AG04449 (cell line): ENCODE measurements around the gene SPON2.

ENCODE experiments used
- CTCF ChIA-PET: fragments of 350-600 bp; formaldehyde crosslinking; extraction: SDS; loops from one replicate; lab custom pipeline; 2021; ENCODE audit warnings: antibody characterized with exemption; lab: Yijun Ruan, JAX
- POLR2A ChIA-PET: fragments of 400-600, 350-600 bp; formaldehyde crosslinking; extraction: SDS; loops from one replicate; lab custom pipeline; 2020; ENCODE audit warnings: antibody characterized with exemption, inconsistent platforms; lab: Yijun Ruan, JAX
- DNase-seq: peaks from one replicate; pipeline ENCODE4 v3.0.0-alpha.2; 2010; ENCODE audit warnings: low read depth, low spot score
- H3K4me3 ChIP-seq: 2 replicates; pipeline ENCODE4 v1.5.1; 2011; ENCODE audit warnings: low read depth, mild to moderate bottlenecking, control low read depth, low read length
- CTCF ChIP-seq: IDR thresholded peaks from one replicate; pipeline ENCODE4 v1.5.1; 2011; ENCODE audit warnings: mild to moderate bottlenecking, moderate library complexity, low read length, control low read depth, inconsistent platforms; ENCODE audit not compliant: insufficient read depth; ENCODE audit errors: missing control alignments

The SPON2 gene

GRCh38 chr4:1213336-1213995 lies 41.1 kb upstream of the SPON2 start:
- TF ChIP-seq CTCF, result no peak
- no peak overlapping the region for H3K4me3 ChIP-seq
- ChIA-PET POLR2A (no interaction called here), CTCF (interaction anchor here (1.1 kb wide), 1 partner anchor 61 kb away, joined by 3 read pairs; no protein-coding TSS in a partner anchor)
- no peak for DNase-seq

DNA sequence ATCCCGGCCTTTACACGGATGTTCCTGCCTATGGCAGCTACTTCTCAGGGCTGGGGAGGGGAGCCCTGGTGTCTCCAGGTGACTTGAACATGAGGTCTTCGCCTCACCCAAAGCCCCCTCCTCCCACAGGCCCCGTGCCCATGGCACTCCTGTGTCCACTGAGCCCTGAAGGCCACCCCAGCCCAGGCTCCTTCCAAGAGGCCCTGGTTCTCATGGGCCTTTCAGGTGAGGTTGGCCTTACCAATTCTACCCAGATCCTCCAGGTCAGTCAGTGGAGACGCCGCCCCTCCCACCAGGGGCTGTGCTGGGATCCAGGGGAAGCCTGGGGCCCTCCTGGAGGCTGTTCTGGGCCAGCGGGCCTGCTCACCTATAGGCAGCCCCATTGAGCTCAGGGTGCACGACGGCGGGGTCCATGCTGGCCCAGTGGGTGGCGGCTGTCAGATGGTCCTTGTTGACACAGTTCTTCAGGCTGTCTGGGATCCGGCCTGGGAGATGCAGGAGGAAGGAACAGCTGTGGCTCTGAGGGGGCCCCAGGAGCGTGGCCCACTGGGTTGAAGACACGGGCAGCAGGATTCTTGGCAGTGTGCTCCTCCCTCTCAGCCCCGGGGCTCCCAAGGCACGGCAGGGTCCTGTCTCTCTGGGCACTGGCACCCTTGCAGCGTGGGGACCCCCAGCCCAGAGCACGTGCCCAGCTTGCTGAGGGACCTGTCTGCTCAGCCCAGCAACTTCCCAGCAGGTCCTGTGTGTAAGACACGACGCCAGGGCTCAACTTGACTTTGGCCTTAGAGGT lies 40.4 kb upstream of the SPON2 start:
- CTCF ChIA-PET, result interaction anchor here (1.1 to 1.2 kb wide), 2 partner anchors 11 to 61 kb away, joined by 3 read pairs; no protein-coding TSS in a partner anchor

DNA sequence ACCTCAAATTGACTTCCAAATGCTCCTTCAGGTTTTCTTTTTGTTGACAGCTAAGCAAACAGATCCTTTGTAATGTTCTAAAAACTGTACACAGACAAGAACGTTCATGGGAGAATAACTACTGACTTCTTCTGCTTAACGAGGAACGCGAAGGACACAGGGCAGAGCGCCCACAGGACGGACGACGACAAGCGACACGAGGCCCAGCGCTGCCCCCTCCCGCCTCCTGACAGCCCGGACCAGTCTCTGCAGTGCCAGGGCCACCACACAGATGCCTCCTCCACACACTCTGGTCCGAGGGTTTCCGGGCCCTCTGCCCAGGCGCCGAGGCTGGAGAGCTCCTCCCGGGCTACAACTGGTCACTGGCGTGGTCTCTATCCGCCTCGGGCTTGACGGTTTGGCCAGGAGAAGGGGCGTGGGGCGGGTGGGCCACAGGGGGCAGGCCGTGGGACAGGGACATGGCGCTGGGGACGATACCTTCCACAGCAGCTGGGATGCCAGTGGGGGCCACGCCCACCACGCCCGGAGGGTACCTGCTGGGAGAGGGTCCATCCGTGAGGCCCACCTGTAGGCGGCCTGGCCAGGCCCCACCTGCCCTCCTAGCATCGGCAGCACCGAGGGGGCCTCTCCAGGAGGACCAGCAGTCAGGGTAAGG lies 39.6 kb upstream of the SPON2 start:
- DNase-seq, result no peak
- ChIA-PET CTCF (interaction anchor here (1.2 to 2.0 kb wide), 2 partner anchors 10 to 44 kb away, joined by 3 to 9 read pairs; no protein-coding TSS in a partner anchor), POLR2A (no interaction called here)
- no peak for TF ChIP-seq CTCF
- H3K4me3 ChIP-seq, result no peak overlapping the region

More for the DNA sequence above, 40.4 kb upstream of the SPON2 start:
- TF ChIP-seq CTCF, result no peak
- DNase-seq, result no peak
- no peak overlapping the region for H3K4me3 ChIP-seq
- POLR2A ChIA-PET, result no interaction called here

DNA sequence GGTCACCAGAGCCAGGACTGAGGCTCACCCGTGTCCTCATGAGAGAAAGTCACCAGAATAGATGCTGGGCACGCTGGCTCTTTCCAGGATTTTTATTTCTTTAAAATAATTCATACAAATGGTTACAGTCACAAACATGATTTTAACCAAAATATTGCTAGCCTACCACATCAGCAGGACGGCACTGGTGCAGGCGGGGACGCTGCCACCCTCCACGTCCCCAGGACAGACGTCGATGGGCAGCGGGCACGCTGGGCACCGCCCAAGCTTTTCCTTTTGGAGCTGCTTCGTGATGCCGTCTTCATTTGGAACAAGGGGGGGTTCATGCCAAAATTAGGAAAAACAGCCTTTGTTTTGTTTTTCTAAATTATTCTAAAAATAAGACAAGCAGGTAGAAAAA lies 39.0 kb upstream of the SPON2 start:
- POLR2A ChIA-PET, result no interaction called here
- TF ChIP-seq CTCF, result no peak

DNA sequence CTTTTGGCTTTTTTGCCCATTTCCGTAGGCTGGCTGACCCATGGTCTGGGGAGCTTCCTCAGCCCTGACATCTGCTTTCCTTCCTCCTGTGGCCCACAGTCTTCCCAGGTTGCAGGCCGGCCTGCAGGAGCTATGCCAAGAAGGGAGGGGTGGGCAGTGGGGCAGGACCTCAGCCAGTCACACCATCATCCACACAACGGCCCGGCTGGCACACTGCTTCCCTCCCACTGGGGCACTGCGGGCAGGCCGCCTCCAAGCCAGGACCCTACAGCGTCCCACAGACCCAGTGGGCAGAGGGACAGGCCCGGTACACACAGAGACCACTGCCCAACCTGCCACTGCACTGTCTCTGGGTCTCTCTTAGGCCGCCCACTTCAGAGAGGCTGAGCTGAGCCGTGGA lies 38.6 kb upstream of the SPON2 start:
- no peak for TF ChIP-seq CTCF
- no peak for DNase-seq
- ChIA-PET POLR2A (no interaction called here), CTCF (interaction anchor here (2.0 kb wide), 1 partner anchor 43 kb away, joined by 9 read pairs; no protein-coding TSS in a partner anchor)
- no peak overlapping the region for H3K4me3 ChIP-seq

More for the DNA sequence above, 39.0 kb upstream of the SPON2 start:
- H3K4me3 ChIP-seq, result no peak overlapping the region
- CTCF ChIA-PET, result interaction anchor here (1.2 to 2.0 kb wide), 2 partner anchors 9 to 44 kb away, joined by 3 to 9 read pairs; no protein-coding TSS in a partner anchor
- no peak for DNase-seq
